GM12878 (cell line): ENCODE measurements around the gene TOMM34. TPM values are rescaled to one million over a fixed set of nuclear protein-coding genes. Genes with fewer than 3 reads are reported as not detected.

Source experiments
- ATAC-seq: fragments of 200-7000 bp; cut with Tn5 transposase; 3 replicates; pipeline ENCODE4 v1.9.1; 2020; ENCODE audit warnings: mild to moderate bottlenecking, moderate library complexity
- BruUV-seq: library from RNA; stranded (reverse); fragments of 400-500 nt; replicated peaks from 2 replicates; lab custom pipeline; 2021; lab: Mats Ljungman, UMichigan
- CTCF ChIA-PET: fragments of 300-600 bp; sonication (Branson Sonifier 250); formaldehyde crosslinking; extraction: SDS; loops from one replicate; lab custom pipeline; 2021; ENCODE audit warnings: inconsistent platforms; lab: Yijun Ruan, JAX
- POLR2A ChIA-PET: fragments of 350-600 bp; formaldehyde crosslinking; extraction: SDS; loops from one replicate; lab custom pipeline; 2021; ENCODE audit warnings: inconsistent platforms; lab: Charles Lee
- RAD21 ChIA-PET: fragments of 300-600 bp; sonication (Branson Sonifier 250); formaldehyde crosslinking; loops from one replicate; lab custom pipeline; 2023; ENCODE audit warnings: antibody characterized with exemption; ENCODE audit not compliant: unreplicated experiment; lab: Charles Lee
- SMC1A ChIA-PET: fragments of 300-600 bp; sonication (Branson Sonifier 250); formaldehyde crosslinking; loops from one replicate; lab custom pipeline; 2023; ENCODE audit not compliant: unreplicated experiment, uncharacterized antibody; lab: Charles Lee
- DNase-seq: peaks from one replicate; pipeline ENCODE4 v3.0.0-alpha.2; 2011; ENCODE audit warnings: low read depth, low spot score
- FAIRE-seq: peaks from 3 replicates; lab custom pipeline; 2011; peaks lifted over from hg19 to GRCh38; lab: Jason Lieb, UNC
- H2AFZ ChIP-seq: 2 replicates; pipeline ENCODE4 v1.6.0; 2011; ENCODE audit warnings: low read depth, low read length, control low read depth; ENCODE audit not compliant: control insufficient read depth
- H3K27ac ChIP-seq: 2 replicates; pipeline ENCODE4 v1.5.1; 2011; ENCODE audit warnings: control low read depth; ENCODE audit not compliant: control insufficient read depth, insufficient read depth
- H3K27me3 ChIP-seq, 2 experiments: replicated peaks in 1 of 2; 2 replicates each; pipeline versions ENCODE4 v1.6.0 to v1.6.1; 2011; ENCODE audit warnings: low read length in 1 of 2; ENCODE audit not compliant: control insufficient read depth in 2 of 2, insufficient read depth in 2 of 2
- H3K36me3 ChIP-seq, 2 experiments: 2 replicates each; pipeline ENCODE4 v1.5.1; 2011; ENCODE audit warnings: low read length in 1 of 2; ENCODE audit not compliant: control insufficient read depth in 2 of 2, insufficient read depth in 2 of 2
- H3K4me1 ChIP-seq: 2 replicates; pipeline ENCODE4 v1.6.1; 2011; ENCODE audit warnings: mild to moderate bottlenecking, low read length, moderate library complexity, mixed read lengths; ENCODE audit not compliant: control insufficient read depth, insufficient read depth
- H3K4me2 ChIP-seq: 2 replicates; pipeline ENCODE4 v1.6.0; 2011; ENCODE audit warnings: control low read depth; ENCODE audit not compliant: control insufficient read depth, insufficient read depth
- H3K4me3 ChIP-seq: fragments of 200-600 bp; sonication (generic); 2 replicates; pipeline ENCODE4 v1.5.1; 2016
- H3K79me2 ChIP-seq: 2 replicates; pipeline ENCODE4 v1.6.0; 2011; ENCODE audit warnings: low read length; ENCODE audit not compliant: control insufficient read depth, insufficient read depth
- H3K9ac ChIP-seq: 2 replicates; pipeline ENCODE4 v1.8.0; 2011; ENCODE audit warnings: low read length, control low read depth, mixed read lengths; ENCODE audit not compliant: control insufficient read depth, insufficient read depth
- H3K9me3 ChIP-seq: replicated peaks from 3 replicates; pipeline ENCODE4 v1.5.1; 2011; ENCODE audit warnings: mild to moderate bottlenecking, low read length; ENCODE audit not compliant: control insufficient read depth, insufficient read depth
- H4K20me1 ChIP-seq: 2 replicates; pipeline ENCODE4 v1.6.0; 2011; ENCODE audit not compliant: control insufficient read depth, insufficient read depth
- BRCA1 ChIP-seq: IDR thresholded peaks from 2 replicates; pipeline ENCODE4 v1.6.1; 2011; ENCODE audit warnings: low read depth, low read length, improper control_type of control experiment
- CBFB ChIP-seq: IDR thresholded peaks from 2 replicates; pipeline ENCODE4 v1.6.1; 2016; ENCODE audit warnings: antibody characterized with exemption, low read depth
- CREM ChIP-seq: IDR thresholded peaks from 2 replicates; pipeline ENCODE4 v1.6.1; 2014; ENCODE audit warnings: antibody characterized with exemption, low read depth
- EP300 ChIP-seq, 2 experiments: fragments of 150-350 bp in 1 of 2; IDR thresholded peaks; 2 replicates each; pipeline ENCODE4 v1.6.1; 2011 to 2012; ENCODE audit warnings: low read depth in 2 of 2, low read length in 2 of 2, borderline replicate concordance in 1 of 2, improper control_type of control experiment in 1 of 2, inconsistent platforms in 1 of 2; ENCODE audit not compliant: control insufficient read depth in 1 of 2
- EZH2 ChIP-seq: IDR thresholded peaks from 2 replicates; pipeline ENCODE4 v1.6.1; 2012; ENCODE audit warnings: low read depth, mild to moderate bottlenecking, control low read depth, inconsistent platforms, low read length, borderline replicate concordance; ENCODE audit not compliant: control insufficient read depth
- MTA2 ChIP-seq: fragments of 450-650 bp; IDR thresholded peaks from 2 replicates; pipeline ENCODE4 v1.6.1; 2016; ENCODE audit warnings: low read depth, mild to moderate bottlenecking, moderate library complexity
- NFYB ChIP-seq: IDR thresholded peaks from 2 replicates; pipeline ENCODE4 v1.6.1; 2011; ENCODE audit warnings: low read depth, mild to moderate bottlenecking, low read length, improper control_type of control experiment, moderate library complexity; ENCODE audit not compliant: insufficient read depth
- PAX8 ChIP-seq: fragments of 450-650 bp; IDR thresholded peaks from 2 replicates; pipeline ENCODE4 v1.6.1; 2017; ENCODE audit warnings: mild to moderate bottlenecking, moderate library complexity
- WRNIP1 ChIP-seq: IDR thresholded peaks from 2 replicates; pipeline ENCODE4 v1.6.1; 2011; ENCODE audit warnings: low read depth, low read length, improper control_type of control experiment, borderline replicate concordance
- ZNF274 ChIP-seq: IDR thresholded peaks from one replicate; pipeline ENCODE4 v1.8.0; 2011; ENCODE audit not compliant: insufficient read length, insufficient read depth
- WGBS: methylation state at CpG from one replicate; pipeline ENCODE4 v1.1.6; 2016; ENCODE audit warnings: low lambda C conversion rate; ENCODE audit not compliant: insufficient replicate concordance, insufficient coverage; ENCODE audit errors: missing lambda C conversion rate; 5-methylcytosine and 5-hydroxymethylcytosine counted together
- in situ Hi-C: fragments of 300-500 bp; cut with MboI; formaldehyde crosslinking; loops from 9 replicates; pipeline ENCODE4 v1.14.3; 2018; ENCODE audit warnings: mixed read lengths
- intact Hi-C: fragments of 100-400 bp; cut with micrococcal nuclease; formaldehyde crosslinking; loops from one replicate; pipeline ENCODE4 v1.14.2; 2022; ENCODE audit not compliant: unreplicated experiment
- polyA plus RNA-seq, 11 experiments: library from polyadenylated mRNA; depleted of rRNA in 4 of 11; unstranded in 6 of 11; stranded (reverse) in 5 of 11; fragments of >200 nt; fragmentation: Nextera tagmentation in 4 of 11; fragmentation: Illumina TruSeq in 1 of 11; extraction: Ambion mirVana in 4 of 11; extraction: Trizol in 1 of 11; gene quantifications; 1 replicate in 1 of 11; 2 replicates in 10 of 11; pipeline versions ENCODE4 v1.2.1 to v1.2.3, GENCODE V29; 2011 to 2016; ENCODE audit warnings: inconsistent platforms in 2 of 11, missing spikeins in 2 of 11, low read depth in 1 of 11
- total RNA-seq, 4 experiments: library from RNA; depleted of rRNA in 3 of 4; stranded (reverse); fragments of >200 nt in 3 of 4; fragmentation: Illumina TruSeq in 1 of 4; extraction: Trizol in 1 of 4; gene quantifications; 2 replicates each; pipeline versions ENCODE4 v1.2.1 to v1.2.3, GENCODE V29; 2013 to 2021
- TF ChIP-seq, protein P1 (sequence below): IDR thresholded peaks from 2 replicates; pipeline ENCODE4 v1.6.1; 2011; ENCODE audit warnings: borderline replicate concordance, low read depth, mild to moderate bottlenecking, moderate library complexity, mixed read lengths, low read length; ENCODE audit not compliant: insufficient read depth; ENCODE audit errors: extremely low read length

Gene TOMM34
- total and polyA plus RNA-seq, 10 of the 15 experiments (the other 5 are each of a cell fraction or from before 2014, with no cell fraction given) = 14.0 to 73.8 (median 43.9) TPM

DNA sequence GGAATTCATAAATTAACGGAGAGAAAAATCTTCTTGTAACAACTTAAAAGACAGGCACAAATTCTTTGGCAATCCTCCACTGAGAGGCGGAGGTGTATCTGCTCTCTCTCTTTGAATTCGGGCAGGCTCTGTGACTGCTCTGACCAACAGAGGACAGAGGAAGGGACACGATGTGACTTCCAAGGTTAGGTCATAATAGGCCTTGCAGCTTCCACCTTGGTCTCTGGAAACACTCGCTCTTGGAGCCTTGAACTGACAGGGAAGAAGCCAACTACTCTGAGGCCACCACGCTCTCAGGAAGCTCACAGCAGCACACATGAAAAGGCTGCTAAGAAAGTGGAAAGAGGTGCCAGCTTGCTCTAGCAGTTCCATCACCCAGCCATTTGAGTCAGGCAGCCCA, 14.9 kb downstream of the TOMM34 start:
- no peaks in the 10 kb centered on the region for H3K27me3 ChIP-seq
- no peaks in the 10 kb centered on the region for H3K79me2 ChIP-seq
- H3K9me3 ChIP-seq = no peaks in the 10 kb centered on the region
- TF ChIP-seq EP300 (IDR thresholded peaks at IDR 0.05; ENCODE audit: borderline replicate concordance in 1 of 2, control insufficient read depth in 1 of 2, low read depth in 2 of 2, low read length in 2 of 2) = no peak
- TF ChIP-seq NFYB = no peak
- TF ChIP-seq BRCA1 = no peak
- TF ChIP-seq, protein P1, sequence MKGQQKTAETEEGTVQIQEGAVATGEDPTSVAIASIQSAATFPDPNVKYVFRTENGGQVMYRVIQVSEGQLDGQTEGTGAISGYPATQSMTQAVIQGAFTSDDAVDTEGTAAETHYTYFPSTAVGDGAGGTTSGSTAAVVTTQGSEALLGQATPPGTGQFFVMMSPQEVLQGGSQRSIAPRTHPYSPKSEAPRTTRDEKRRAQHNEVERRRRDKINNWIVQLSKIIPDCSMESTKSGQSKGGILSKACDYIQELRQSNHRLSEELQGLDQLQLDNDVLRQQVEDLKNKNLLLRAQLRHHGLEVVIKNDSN = no peak
- TF ChIP-seq CBFB = no peak
- TF ChIP-seq CREM = no peak
- TF ChIP-seq ZNF274 = no peak
- TF ChIP-seq EZH2 = no peak
- TF ChIP-seq WRNIP1 = no peak
- TF ChIP-seq MTA2 = no peak
- no peak for TF ChIP-seq PAX8
- H3K4me3 ChIP-seq = no peak overlapping the region
- no peak overlapping the region for H3K27ac ChIP-seq
- DNase-seq = no peak
- no peak overlapping the region for H3K9ac ChIP-seq
- intact Hi-C loops (no loop called here), in situ Hi-C loops (no loop called here)
- ChIA-PET RAD21 (no interaction called here), CTCF (interaction anchor here (1.2 kb wide), 1 partner anchor 150 kb away, joined by 3 read pairs; no protein-coding TSS in a partner anchor), SMC1A (interaction anchor here (1.6 kb wide), 1 partner anchor 34 kb away, joined by 3 read pairs; no protein-coding TSS in a partner anchor), POLR2A (no interaction called here)
- H2AFZ ChIP-seq = no peak overlapping the region
- FAIRE-seq = no peak
- no peak for ATAC-seq
- no TSS peak for BruUV-seq
- peaks cover 20 to 46% of the 10 kb centered on the region in 2 experiments for H3K36me3 ChIP-seq
- 96% methylated on average over 6 of the region's 6 CpGs for WGBS
- H4K20me1 ChIP-seq = no peaks in the 10 kb centered on the region
- H3K4me2 ChIP-seq = no peak overlapping the region
- H3K4me1 ChIP-seq = no peaks in the 10 kb centered on the region
